HCT116 (cell line): ENCODE measurements around the gene CMIP. TPM values are rescaled to one million over a fixed set of nuclear protein-coding genes. Genes with fewer than 3 reads are reported as not detected.

ENCODE experiments used
- ATAC-seq: fragments of 200-7000 bp; cut with Tn5 transposase; 2 replicates; pipeline ENCODE4 v1.9.1; 2020; ENCODE audit warnings: mild to moderate bottlenecking, moderate library complexity
- BruUV-seq: library from RNA; stranded (reverse); fragments of 400-500 nt; replicated peaks from 2 replicates; lab custom pipeline; 2021; lab: Mats Ljungman, UMichigan
- CTCF ChIA-PET: fragments of 300-600 bp; sonication (Branson Sonifier 250); formaldehyde crosslinking; loops from one replicate; lab custom pipeline; 2021; ENCODE audit warnings: antibody characterized with exemption; lab: Charles Lee
- POLR2A ChIA-PET: fragments of 300-600, 350-600 bp; sonication (Branson Sonifier 250); formaldehyde crosslinking; loops from one replicate; lab custom pipeline; 2021; ENCODE audit warnings: antibody characterized with exemption; lab: Charles Lee
- RAD21 ChIA-PET, 2 experiments: fragments of 300-600 bp; sonication (Branson Sonifier 250); formaldehyde crosslinking; loops; one replicate each; lab custom pipeline; 2023; ENCODE audit warnings: low total read pairs in 2 of 2; ENCODE audit not compliant: uncharacterized antibody in 2 of 2, unreplicated experiment in 2 of 2, low non-redundant PET in 1 of 2; lab: Charles Lee
- DNase-seq: peaks from one replicate; pipeline ENCODE4 v3.0.0-alpha.2; 2010; ENCODE audit warnings: low read depth, low spot score
- H2AFZ ChIP-seq: fragments of 200-600 bp; shearing (Covaris generic), sonication (generic); 2 replicates; pipeline ENCODE4 v1.6.1; 2017; ENCODE audit warnings: low read depth, mixed run types, mixed read lengths, antibody characterized with exemption, low read length; ENCODE audit not compliant: poor library complexity, severe bottlenecking
- H3K27ac ChIP-seq: 2 replicates; pipeline ENCODE4 v1.5.1; 2012; ENCODE audit warnings: low read depth, low read length
- H3K27me3 ChIP-seq: fragments of 200-600 bp; sonication (generic); 2 replicates; pipeline ENCODE4 v1.6.1; 2016; ENCODE audit warnings: mixed run types, low read length, mixed read lengths; ENCODE audit not compliant: insufficient read depth
- H3K36me3 ChIP-seq, 2 experiments: fragments of 200-500 bp in 1 of 2; fragments of 200-600 bp in 1 of 2; sonication (Bioruptor generic) in 1 of 2; sonication (generic) in 1 of 2; 2 replicates each; pipeline versions ENCODE4 v1.5.1 to v1.6.1; 2014 to 2016; ENCODE audit warnings: low read length in 2 of 2, inconsistent platforms in 1 of 2, mixed read lengths in 1 of 2, mixed run types in 1 of 2; ENCODE audit not compliant: insufficient read depth in 2 of 2, control insufficient read depth in 1 of 2
- H3K4me1 ChIP-seq, 2 experiments: fragments of 200-600 bp in 1 of 2; sonication (generic) in 1 of 2; 2 replicates each; pipeline versions ENCODE4 v1.5.1 to v1.6.1; 2012 to 2017; ENCODE audit warnings: low read length in 2 of 2, inconsistent platforms in 1 of 2, mild to moderate bottlenecking in 1 of 2, mixed read lengths in 1 of 2, mixed run types in 1 of 2, moderate library complexity in 1 of 2; ENCODE audit not compliant: insufficient read depth in 2 of 2, control insufficient read depth in 1 of 2
- H3K4me2 ChIP-seq: fragments of 200-600 bp; sonication (generic); 2 replicates; pipeline ENCODE4 v1.6.1; 2017; ENCODE audit warnings: mixed run types, low read length, mixed read lengths
- H3K4me3 ChIP-seq, 2 experiments: fragments of 200-600 bp in 1 of 2; sonication (generic) in 1 of 2; replicated peaks in 1 of 2; 2 replicates each; pipeline ENCODE4 v1.5.1; 2011 to 2016; ENCODE audit warnings: low read length in 2 of 2, control low read depth in 1 of 2, low read depth in 1 of 2, mild to moderate bottlenecking in 1 of 2, mixed read lengths in 1 of 2, mixed run types in 1 of 2
- H3K79me2 ChIP-seq: fragments of 200-600 bp; sonication (generic); 2 replicates; pipeline ENCODE4 v1.6.1; 2017; ENCODE audit warnings: mild to moderate bottlenecking, mixed run types, low read length, moderate library complexity, mixed read lengths; ENCODE audit not compliant: insufficient read depth
- H3K9ac ChIP-seq: fragments of 200-600 bp; sonication (generic); 2 replicates; pipeline ENCODE4 v1.6.1; 2016; ENCODE audit warnings: low read length, mixed read lengths
- H3K9me2 ChIP-seq: fragments of 200-600 bp; sonication (generic), shearing (Covaris generic); 2 replicates; pipeline ENCODE4 v1.6.1; 2017; ENCODE audit warnings: mixed run types, mild to moderate bottlenecking, moderate library complexity; ENCODE audit not compliant: insufficient read depth
- H3K9me3 ChIP-seq, 2 experiments: fragments of 200-500 bp in 1 of 2; fragments of 200-600 bp in 1 of 2; sonication (Bioruptor generic) in 1 of 2; sonication (generic) in 1 of 2; 2 replicates each; pipeline ENCODE4 v1.6.1; 2014 to 2017; ENCODE audit warnings: low read length in 2 of 2, mixed read lengths in 2 of 2, inconsistent platforms in 1 of 2, low read depth in 1 of 2, mild to moderate bottlenecking in 1 of 2, mixed run types in 1 of 2, moderate library complexity in 1 of 2; ENCODE audit not compliant: control insufficient read depth in 1 of 2, insufficient read depth in 1 of 2
- H4K20me1 ChIP-seq: fragments of 200-600 bp; sonication (generic), shearing (Covaris generic); 2 replicates; pipeline ENCODE4 v1.6.1; 2017; ENCODE audit warnings: mixed run types, mild to moderate bottlenecking, moderate library complexity; ENCODE audit not compliant: insufficient read depth
- EZH2 ChIP-seq: fragments of 200-600 bp; sonication (generic); IDR thresholded peaks from 2 replicates; pipeline ENCODE4 v1.6.1; 2017; ENCODE audit warnings: antibody characterized with exemption, mixed run types
- TCF7L2 ChIP-seq: IDR thresholded peaks from 2 replicates; pipeline ENCODE4 v1.7.0; 2011; ENCODE audit warnings: borderline replicate concordance, inconsistent platforms; ENCODE audit not compliant: insufficient read depth, insufficient read length; ENCODE audit errors: extremely low read depth
- ZFX ChIP-seq: fragments of 450-650 bp; IDR thresholded peaks from 2 replicates; pipeline ENCODE4 v1.6.1; 2017
- ZNF274 ChIP-seq: fragments of 200-500 bp; sonication (Bioruptor generic); IDR thresholded peaks from 2 replicates; pipeline ENCODE4 v1.6.1; 2014; ENCODE audit warnings: mild to moderate bottlenecking, low read depth, low read length, inconsistent platforms
- intact Hi-C: fragments of 100-400 bp; cut with micrococcal nuclease; formaldehyde crosslinking; loops from 2 replicates; pipeline ENCODE4 v1.10.0; 2022
- total RNA-seq: library from RNA; stranded (reverse); gene quantifications from one replicate; pipeline ENCODE4 v1.2.1, GENCODE V29; 2021; ENCODE audit not compliant: unreplicated experiment
- TF ChIP-seq, protein P1 (sequence below), 3 experiments: fragments of 200-600 bp in 1 of 3; sonication (generic) in 1 of 3; IDR thresholded peaks in 2 of 3; conservative IDR thresholded peaks in 1 of 3; 2 replicates each; pipeline ENCODE4 v1.5.1; 2012 to 2017; ENCODE audit warnings: low read depth in 2 of 3, low read length in 2 of 3, antibody characterized with exemption in 1 of 3, borderline replicate concordance in 1 of 3, control low read depth in 1 of 3, mild to moderate bottlenecking in 1 of 3, mixed read lengths in 1 of 3, mixed run types in 1 of 3, moderate library complexity in 1 of 3; ENCODE audit not compliant: insufficient read depth in 1 of 3

The CMIP gene
- total RNA-seq, 1 experiment from 2014 or later, result 64.6 TPM

DNA sequence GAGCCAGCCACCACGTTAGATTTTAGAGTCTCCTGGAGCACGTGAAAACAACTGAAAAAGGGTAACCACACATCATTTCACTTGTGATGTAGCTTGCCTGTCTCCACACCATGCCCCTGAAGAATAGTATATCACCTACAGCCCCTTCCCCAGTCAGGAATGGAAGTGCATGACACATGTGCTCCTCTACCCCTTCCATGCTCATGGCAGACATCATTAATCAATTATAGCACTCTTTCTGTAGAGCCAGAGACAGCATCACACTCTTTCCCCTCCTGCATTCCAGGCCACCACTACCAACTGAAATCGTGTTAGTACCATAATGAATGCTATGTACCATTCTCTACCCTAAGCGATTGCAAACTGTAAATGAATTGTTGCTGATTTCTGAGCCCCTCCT, 221.0 kb downstream of the CMIP start:
- no peaks in the 10 kb centered on the region for H4K20me1 ChIP-seq
- no peak for TF ChIP-seq ZFX
- TF ChIP-seq EZH2, result no peak
- no peak for TF ChIP-seq ZNF274
- TF ChIP-seq, protein P1, sequence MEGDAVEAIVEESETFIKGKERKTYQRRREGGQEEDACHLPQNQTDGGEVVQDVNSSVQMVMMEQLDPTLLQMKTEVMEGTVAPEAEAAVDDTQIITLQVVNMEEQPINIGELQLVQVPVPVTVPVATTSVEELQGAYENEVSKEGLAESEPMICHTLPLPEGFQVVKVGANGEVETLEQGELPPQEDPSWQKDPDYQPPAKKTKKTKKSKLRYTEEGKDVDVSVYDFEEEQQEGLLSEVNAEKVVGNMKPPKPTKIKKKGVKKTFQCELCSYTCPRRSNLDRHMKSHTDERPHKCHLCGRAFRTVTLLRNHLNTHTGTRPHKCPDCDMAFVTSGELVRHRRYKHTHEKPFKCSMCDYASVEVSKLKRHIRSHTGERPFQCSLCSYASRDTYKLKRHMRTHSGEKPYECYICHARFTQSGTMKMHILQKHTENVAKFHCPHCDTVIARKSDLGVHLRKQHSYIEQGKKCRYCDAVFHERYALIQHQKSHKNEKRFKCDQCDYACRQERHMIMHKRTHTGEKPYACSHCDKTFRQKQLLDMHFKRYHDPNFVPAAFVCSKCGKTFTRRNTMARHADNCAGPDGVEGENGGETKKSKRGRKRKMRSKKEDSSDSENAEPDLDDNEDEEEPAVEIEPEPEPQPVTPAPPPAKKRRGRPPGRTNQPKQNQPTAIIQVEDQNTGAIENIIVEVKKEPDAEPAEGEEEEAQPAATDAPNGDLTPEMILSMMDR (IDR thresholded peaks at IDR 0.05 in 2 of 3, conservative IDR thresholded peaks at IDR 0.05 in 1 of 3; ENCODE audit: borderline replicate concordance in 1 of 3, insufficient read depth in 1 of 3, low read depth in 2 of 3, low read length in 2 of 3), result no peak
- no peak overlapping the region for H2AFZ ChIP-seq
- BruUV-seq, result no TSS peak
- no peaks in the 10 kb centered on the region for H3K27me3 ChIP-seq
- no peak overlapping the region for H3K9ac ChIP-seq
- DNase-seq, result no peak
- no peak overlapping the region for H3K27ac ChIP-seq
- no peak for ATAC-seq
- POLR2A ChIA-PET, result no interaction called here
- H3K9me3 ChIP-seq, result no peaks in the 10 kb centered on the region
- H3K4me1 ChIP-seq, result no peaks in the 10 kb centered on the region
- no peaks in the 10 kb centered on the region for H3K79me2 ChIP-seq
- H3K4me3 ChIP-seq, result no peak overlapping the region
- H3K36me3 ChIP-seq, result peaks cover 3 to 36% of the 10 kb centered on the region in 2 experiments; a peak in 2 of 4 replicates
- H3K9me2 ChIP-seq, result no peaks in the 10 kb centered on the region
- intact Hi-C loops, result no loop called here
- no peak overlapping the region for H3K4me2 ChIP-seq
- CTCF ChIA-PET, result no interaction called here
- RAD21 ChIA-PET, result no interaction called here

DNA sequence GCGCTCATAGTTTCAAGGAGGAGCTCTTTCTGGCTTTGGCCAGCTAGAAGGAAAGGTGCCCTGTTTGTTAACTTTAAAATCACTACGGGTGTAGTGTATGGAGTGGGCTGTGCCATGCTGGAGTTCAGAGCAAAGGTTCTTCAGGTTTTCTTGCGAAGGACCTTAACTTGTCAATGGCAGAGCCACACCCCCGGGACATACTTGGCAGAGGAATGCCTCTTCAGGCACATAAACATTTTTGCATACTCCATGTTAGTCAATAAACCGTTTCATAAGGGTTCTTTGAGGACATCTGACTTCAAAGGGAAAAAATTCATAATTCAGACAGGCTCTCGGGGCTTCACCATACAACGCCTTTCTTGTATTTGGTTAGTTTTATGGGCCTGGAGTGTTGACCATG, 221.5 kb downstream of the CMIP start:
- no peaks in the 10 kb centered on the region for H3K9me2 ChIP-seq
- ChIA-PET POLR2A (no interaction called here), CTCF (no interaction called here), RAD21 (no interaction called here)
- no peaks in the 10 kb centered on the region for H4K20me1 ChIP-seq
- H2AFZ ChIP-seq, result no peak overlapping the region
- no peaks in the 10 kb centered on the region for H3K9me3 ChIP-seq
- no peaks in the 10 kb centered on the region for H3K27me3 ChIP-seq
- no peaks in the 10 kb centered on the region for H3K4me1 ChIP-seq
- intact Hi-C loops, result no loop called here
- TF ChIP-seq TCF7L2, result no peak
- peaks cover 4 to 34% of the 10 kb centered on the region in 2 experiments; a peak in 2 of 4 replicates for H3K36me3 ChIP-seq
- H3K4me3 ChIP-seq, result no peak overlapping the region
- no peak overlapping the region for H3K4me2 ChIP-seq
- no peak overlapping the region for H3K27ac ChIP-seq
- DNase-seq (no peak), ATAC-seq (no peak)
- BruUV-seq, result no TSS peak
- no peaks in the 10 kb centered on the region for H3K79me2 ChIP-seq
- H3K9ac ChIP-seq, result no peak overlapping the region
